GM06990 (cell line): ENCODE results near the gene DNAH11.

Experiments used
- DNase-seq: peaks from one replicate; pipeline ENCODE4 v3.0.0-alpha.2; 2011; ENCODE audit not compliant: insufficient read length; ENCODE audit errors: extremely low read depth
- H3K27me3 ChIP-seq: replicated peaks from 2 replicates; pipeline ENCODE4 v1.6.0; 2011; ENCODE audit warnings: low read length; ENCODE audit not compliant: control insufficient read depth, insufficient read depth
- H3K36me3 ChIP-seq: 2 replicates; pipeline ENCODE4 v1.5.1; 2011; ENCODE audit warnings: low read length; ENCODE audit not compliant: control insufficient read depth, insufficient read depth
- H3K4me3 ChIP-seq: replicated peaks from 2 replicates; pipeline ENCODE4 v1.5.1; 2011; ENCODE audit warnings: low read depth, mild to moderate bottlenecking, control low read depth, low read length
- CTCF ChIP-seq: IDR thresholded peaks from 2 replicates; pipeline ENCODE4 v1.5.1; 2011; ENCODE audit warnings: low read length, control low read depth, mild to moderate bottlenecking, inconsistent platforms; ENCODE audit not compliant: insufficient read depth, poor library complexity, severe bottlenecking

The DNAH11 gene

GRCh38 chr7:21620054-21620453 lies 77.2 kb downstream of the DNAH11 start:
- DNase-seq = no peak
- H3K36me3 ChIP-seq = no peaks in the 10 kb centered on the region
- no peak overlapping the region for H3K4me3 ChIP-seq
- H3K27me3 ChIP-seq = no peaks in the 10 kb centered on the region
- no peak for TF ChIP-seq CTCF

GRCh38 chr7:21624320-21624719 lies 81.5 kb downstream of the DNAH11 start:
- Histone ChIP-seq H3K36me3 (no peaks in the 10 kb centered on the region), H3K27me3 (no peaks in the 10 kb centered on the region), H3K4me3 (no peak overlapping the region)
- TF ChIP-seq CTCF = no peak
- peak; percentile 15 for DNase-seq

DNA sequence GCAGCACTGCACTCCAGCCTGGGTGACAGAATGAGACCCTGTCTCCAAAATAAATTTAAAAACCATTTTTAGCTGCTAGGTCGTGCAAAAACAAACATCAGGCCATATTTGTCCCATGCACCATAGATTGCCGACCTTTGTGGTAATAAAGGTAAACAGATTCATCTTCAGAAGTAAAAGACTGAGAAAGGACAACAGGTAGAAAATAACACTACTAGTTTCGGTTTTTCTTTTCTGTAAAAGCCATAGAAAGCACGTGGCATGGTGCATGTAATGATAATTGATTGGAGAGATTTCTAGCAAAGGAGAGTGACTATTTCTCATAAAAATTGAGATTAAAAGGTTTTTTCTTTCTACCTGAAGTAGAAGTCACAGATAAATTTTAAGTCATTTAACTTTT lies 93.9 kb downstream of the DNAH11 start:
- Histone ChIP-seq H3K27me3 (peaks cover 1% of the 10 kb centered on the region; the same call in 1 of the 2 replicates), H3K36me3 (no peaks in the 10 kb centered on the region), H3K4me3 (no peak overlapping the region)
- TF ChIP-seq CTCF = no peak
- DNase-seq = no peak

- Histone ChIP-seq H3K27me3 (peaks cover 1% of the 10 kb centered on the region; the same call in 1 of the 2 replicates), H3K36me3 (no peaks in the 10 kb centered on the region), H3K4me3 (no peak overlapping the region)
- DNase-seq = no peak
- TF ChIP-seq CTCF = no peak
Observed at GRCh38 chr7:21639206-21639868, 96.5 kb downstream of the DNAH11 start.

DNA sequence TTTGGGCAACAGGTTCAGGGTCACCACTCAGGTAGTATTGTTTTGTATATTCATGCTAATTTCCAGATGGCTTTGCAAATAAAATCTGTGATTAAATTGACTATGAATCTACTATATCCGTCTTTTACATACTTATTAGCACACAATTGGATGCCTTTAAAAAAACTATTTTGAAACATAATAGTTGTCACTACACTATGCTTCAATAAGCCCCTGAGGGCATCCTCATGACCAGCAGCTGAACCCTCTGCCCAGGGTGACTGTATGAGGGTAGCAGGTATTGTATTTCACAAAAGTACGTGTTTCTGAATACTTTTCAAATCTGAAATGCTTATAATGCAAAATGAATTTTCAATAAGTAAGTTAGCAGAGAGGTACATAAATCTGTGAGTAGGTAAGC lies 97.3 kb downstream of the DNAH11 start:
- 0 out of 2 replicates have a peak, but pooled peaks cover 1% of the 10 kb centered on the region for H3K27me3 ChIP-seq
- no peak for TF ChIP-seq CTCF
- H3K4me3 ChIP-seq = no peak overlapping the region
- H3K36me3 ChIP-seq = no peaks in the 10 kb centered on the region
- DNase-seq = no peak

DNA sequence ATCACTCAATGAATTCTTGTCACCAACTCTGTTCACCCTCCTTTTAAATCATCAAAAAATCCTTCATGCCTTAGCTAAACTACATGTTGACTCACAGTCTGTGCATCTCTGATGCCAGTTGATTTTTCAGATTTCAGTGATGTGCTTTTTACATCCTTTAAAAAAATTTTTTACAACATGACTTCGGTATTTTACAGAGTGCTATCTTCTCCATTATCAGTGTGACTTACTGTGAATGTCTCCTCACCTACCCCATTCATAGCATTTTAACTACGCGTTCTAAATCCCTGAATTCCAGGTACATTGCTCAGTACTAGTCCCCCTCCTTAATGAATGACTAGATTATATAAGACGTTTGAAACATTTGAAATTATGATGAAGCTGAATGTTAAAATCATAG lies 98.7 kb downstream of the DNAH11 start:
- TF ChIP-seq CTCF = no peak
- H3K27me3 ChIP-seq = 0 out of 2 replicates have a peak, but pooled peaks cover 1% of the 10 kb centered on the region

More for the DNA sequence above, 98.7 kb downstream of the DNAH11 start:
- Histone ChIP-seq H3K36me3 (no peaks in the 10 kb centered on the region), H3K4me3 (no peak overlapping the region)
- no peak for DNase-seq
